ENCODE measurements around the gene CHD1L. TPM values are rescaled to one million over a fixed set of nuclear protein-coding genes. Genes with fewer than 3 reads are reported as not detected.
"Not testable (repeated sequence)": the region's sequence is repeated elsewhere in the genome, so short reads cannot be mapped to it uniquely, and the experiment has no call there.

CHD1L gene
- total and polyA plus RNA-seq, 2 donors = 32.5 to 40.2 TPM

DNA sequence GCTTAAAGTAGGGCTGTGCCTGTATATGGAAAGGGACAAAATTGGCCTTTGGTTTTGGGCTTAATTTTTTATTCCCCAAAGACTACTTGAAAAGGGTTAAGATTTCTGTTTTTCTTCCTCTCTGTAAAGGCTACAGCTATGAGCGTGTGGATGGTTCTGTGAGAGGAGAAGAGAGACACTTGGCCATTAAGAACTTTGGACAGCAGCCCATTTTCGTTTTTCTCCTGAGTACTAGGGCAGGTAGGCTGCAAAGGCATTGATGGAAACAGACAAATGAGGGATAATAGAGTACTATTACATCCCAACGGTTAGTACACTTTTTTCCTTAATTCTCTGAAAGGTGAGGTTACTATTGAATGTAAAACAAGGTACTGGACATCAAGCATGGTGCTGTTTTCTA lies 29.6 kb downstream of the CHD1L start:
- DNase-seq (ENCODE audit: low read depth in 6 of 9, low spot score in 9 of 9) = no peak
- H3K36me3 ChIP-seq (ENCODE audit: control insufficient read depth in 2 of 2, insufficient read depth in 2 of 2, low read length in 1 of 2) = peaks cover 27 to 59% of the 10 kb centered on the region in 2 donors
- WGBS = 90% methylated on average over 3 of the region's 3 CpGs

DNA sequence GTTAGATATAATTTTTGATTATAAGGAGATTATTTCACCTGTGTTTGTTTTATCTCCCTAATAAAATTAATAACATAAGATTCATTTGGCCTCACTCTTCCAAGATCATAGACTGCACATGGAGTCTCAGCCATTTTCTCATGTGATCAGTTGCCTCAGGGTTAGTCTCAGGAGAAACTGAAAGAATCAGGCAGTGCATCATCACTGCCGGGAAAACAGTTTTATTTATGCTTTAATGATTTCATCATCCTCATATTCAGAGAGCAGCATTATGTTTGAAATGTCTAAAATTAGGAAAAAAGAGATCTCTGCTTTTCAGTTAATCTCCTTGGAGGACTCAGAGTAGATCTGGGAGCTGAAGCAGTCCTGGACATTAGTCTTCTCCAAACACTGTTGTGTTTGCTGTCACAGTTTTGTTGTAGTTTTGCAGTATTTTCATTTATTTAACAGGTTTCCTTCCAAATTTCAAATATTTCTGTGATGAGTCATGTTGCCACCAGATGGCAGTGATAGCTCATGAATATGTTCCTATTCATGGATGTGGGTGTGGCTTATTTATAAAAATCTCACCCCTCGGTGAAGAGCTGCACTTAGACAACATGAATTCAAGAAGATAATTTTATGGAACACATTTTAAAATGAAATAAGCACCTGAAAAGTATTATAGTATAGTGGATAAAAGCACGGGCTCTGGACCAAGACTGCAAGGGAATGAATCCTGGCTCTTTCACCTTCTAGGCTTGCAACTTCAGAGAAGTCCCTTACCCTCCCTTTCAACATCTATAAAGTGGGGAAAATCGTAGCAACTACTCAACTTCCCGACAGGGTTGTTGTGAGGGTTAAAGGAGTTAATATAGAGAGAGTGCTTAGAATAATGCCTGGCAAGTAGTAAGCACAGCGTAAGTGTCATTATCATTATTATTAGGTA lies 31.2 kb downstream of the CHD1L start:
- Histone ChIP-seq H3K4me1 (ENCODE audit: control insufficient read depth in 2 of 2, insufficient read depth in 2 of 2, low read length in 2 of 2) (no peaks in the 10 kb centered on the region), H3K36me3 (ENCODE audit: control insufficient read depth in 2 of 2, insufficient read depth in 2 of 2, low read length in 1 of 2) (peaks cover 28 to 56% of the 10 kb centered on the region in 2 donors), H3K9me3 (ENCODE audit: control insufficient read depth in 2 of 2, insufficient read depth in 1 of 2, low read length in 1 of 2) (no peaks in the 10 kb centered on the region), H3K27ac (ENCODE audit: low read depth in 1 of 2, low read length in 1 of 2) (no peak overlapping the region), H3K27me3 (ENCODE audit: control insufficient read depth in 2 of 2, insufficient read depth in 1 of 2, low read length in 1 of 2) (no peaks in the 10 kb centered on the region), H3K4me3 (ENCODE audit: low read length in 2 of 2) (no peak overlapping the region)
- WGBS = 76% methylated on average over 6 of the region's 6 CpGs
- DNase-seq (ENCODE audit: low read depth in 6 of 9, low spot score in 9 of 9) = peak; percentile 13 to 68 (median 33)

More for the DNA sequence above, 29.6 kb downstream of the CHD1L start:
- Histone ChIP-seq H3K9me3 (ENCODE audit: control insufficient read depth in 2 of 2, insufficient read depth in 1 of 2, low read length in 1 of 2) (no peaks in the 10 kb centered on the region), H3K27ac (ENCODE audit: low read depth in 1 of 2, low read length in 1 of 2) (no peak overlapping the region), H3K4me3 (ENCODE audit: low read length in 2 of 2) (no peak overlapping the region), H3K27me3 (ENCODE audit: control insufficient read depth in 2 of 2, insufficient read depth in 1 of 2, low read length in 1 of 2) (no peaks in the 10 kb centered on the region), H3K4me1 (ENCODE audit: control insufficient read depth in 2 of 2, insufficient read depth in 2 of 2, low read length in 2 of 2) (no peaks in the 10 kb centered on the region)

DNA sequence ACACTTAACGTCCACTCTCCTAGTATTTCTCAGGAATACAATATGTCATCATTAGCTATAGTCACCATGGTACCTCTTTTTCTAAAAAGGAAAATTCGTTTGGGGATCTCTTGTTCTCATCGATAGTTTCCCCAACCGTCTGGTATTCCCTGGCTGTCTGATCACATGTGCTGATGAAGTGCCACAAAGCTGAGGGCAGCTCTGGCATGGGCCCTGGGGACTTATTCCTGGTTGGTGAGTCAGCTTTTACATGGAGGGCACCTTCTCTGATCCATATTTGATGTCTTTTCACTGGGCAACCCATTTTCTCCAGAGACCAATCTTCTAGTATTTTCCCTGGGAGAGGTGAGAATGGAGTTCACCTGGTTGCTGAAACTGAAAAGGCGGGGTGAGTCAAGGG lies 39.5 kb downstream of the CHD1L start:
- H3K27ac ChIP-seq (ENCODE audit: low read depth in 1 of 2, low read length in 1 of 2) = no peak overlapping the region
- peaks cover 39 to 61% of the 10 kb centered on the region in 2 donors for H3K36me3 ChIP-seq (ENCODE audit: control insufficient read depth in 2 of 2, insufficient read depth in 2 of 2, low read length in 1 of 2)
- no peak overlapping the region for H3K4me3 ChIP-seq (ENCODE audit: low read length in 2 of 2)
- H3K27me3 ChIP-seq (ENCODE audit: control insufficient read depth in 2 of 2, insufficient read depth in 1 of 2, low read length in 1 of 2) = no peaks in the 10 kb centered on the region
- WGBS = 97% methylated on average over 5 of the region's 5 CpGs
- DNase-seq (ENCODE audit: low read depth in 6 of 9, low spot score in 9 of 9) = no peak
- no peaks in the 10 kb centered on the region for H3K9me3 ChIP-seq (ENCODE audit: control insufficient read depth in 2 of 2, insufficient read depth in 1 of 2, low read length in 1 of 2)
- H3K4me1 ChIP-seq (ENCODE audit: control insufficient read depth in 2 of 2, insufficient read depth in 2 of 2, low read length in 2 of 2) = no peaks in the 10 kb centered on the region

DNA sequence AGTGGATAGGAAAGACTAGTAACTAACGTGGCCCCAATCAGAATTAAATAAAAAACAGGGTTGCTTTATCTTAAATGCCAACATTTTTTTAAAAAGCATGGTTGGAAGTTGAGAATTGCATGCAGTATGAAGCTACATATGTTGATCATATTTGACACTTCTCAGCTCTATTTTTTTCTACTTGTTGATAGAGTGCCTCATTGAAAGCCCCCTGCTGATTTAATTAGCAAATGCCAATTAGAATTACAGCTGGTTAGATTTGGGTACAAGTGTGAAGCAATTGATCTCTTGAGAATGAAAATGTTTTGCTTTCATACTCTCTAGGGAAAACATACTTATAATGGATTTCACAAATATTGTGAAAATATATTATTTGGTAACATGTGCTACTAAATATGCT lies 40.5 kb downstream of the CHD1L start:
- H3K4me1 ChIP-seq (ENCODE audit: control insufficient read depth in 2 of 2, insufficient read depth in 2 of 2, low read length in 2 of 2) = no peaks in the 10 kb centered on the region
- no peaks in the 10 kb centered on the region for H3K9me3 ChIP-seq (ENCODE audit: control insufficient read depth in 2 of 2, insufficient read depth in 1 of 2, low read length in 1 of 2)
- WGBS = 94% methylated on average over 1 of the region's 1 CpG
- H3K4me3 ChIP-seq (ENCODE audit: low read length in 2 of 2) = no peak overlapping the region
- DNase-seq (ENCODE audit: low read depth in 6 of 9, low spot score in 9 of 9) = no peak
- H3K27me3 ChIP-seq (ENCODE audit: control insufficient read depth in 2 of 2, insufficient read depth in 1 of 2, low read length in 1 of 2) = no peaks in the 10 kb centered on the region
- no peak overlapping the region for H3K27ac ChIP-seq (ENCODE audit: low read depth in 1 of 2, low read length in 1 of 2)
- H3K36me3 ChIP-seq (ENCODE audit: control insufficient read depth in 2 of 2, insufficient read depth in 2 of 2, low read length in 1 of 2) = peaks cover 41 to 63% of the 10 kb centered on the region in 2 donors

DNA sequence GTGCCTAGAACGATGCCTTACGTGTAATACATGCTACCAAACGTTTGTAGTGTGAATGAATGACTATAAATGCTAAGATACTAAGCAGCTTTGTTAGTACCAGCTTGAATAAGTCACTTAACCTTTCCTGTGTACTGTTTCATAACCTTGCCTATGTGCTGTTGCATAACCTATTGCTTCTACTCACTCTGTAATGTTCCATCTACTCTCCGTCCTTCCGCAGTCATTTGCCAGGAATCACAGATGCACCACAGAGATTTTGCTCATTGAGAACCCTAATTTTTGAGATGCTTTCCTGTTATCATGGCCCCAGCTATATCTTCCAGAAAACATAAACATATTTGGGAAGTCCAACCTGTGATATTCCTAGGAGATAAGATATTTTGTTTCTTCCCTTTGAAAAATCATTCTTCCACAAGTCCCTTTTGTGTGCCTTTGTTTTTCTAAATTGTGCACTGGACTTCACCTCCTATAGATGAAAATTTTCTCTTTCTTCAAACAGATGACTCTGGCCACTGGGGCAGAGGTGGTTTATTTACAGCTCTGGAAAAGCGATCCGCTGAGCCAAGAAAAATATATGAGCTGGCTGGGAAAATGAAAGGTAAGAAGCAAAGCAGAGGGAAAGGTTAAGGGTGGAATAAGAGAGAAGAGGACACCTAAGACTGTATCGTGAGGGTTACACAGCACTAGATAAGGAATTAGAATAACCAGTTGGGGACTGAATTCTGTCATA lies 44.8 kb downstream of the CHD1L start:
- Histone ChIP-seq H3K36me3 (ENCODE audit: control insufficient read depth in 2 of 2, insufficient read depth in 2 of 2, low read length in 1 of 2) (peaks cover 35 to 68% of the 10 kb centered on the region in 2 donors), H3K4me3 (ENCODE audit: low read length in 2 of 2) (no peak overlapping the region), H3K4me1 (ENCODE audit: control insufficient read depth in 2 of 2, insufficient read depth in 2 of 2, low read length in 2 of 2) (no peaks in the 10 kb centered on the region), H3K27me3 (ENCODE audit: control insufficient read depth in 2 of 2, insufficient read depth in 1 of 2, low read length in 1 of 2) (no peaks in the 10 kb centered on the region), H3K27ac (ENCODE audit: low read depth in 1 of 2, low read length in 1 of 2) (no peak overlapping the region), H3K9me3 (ENCODE audit: control insufficient read depth in 2 of 2, insufficient read depth in 1 of 2, low read length in 1 of 2) (no peaks in the 10 kb centered on the region)
- no peak for DNase-seq (ENCODE audit: low read depth in 6 of 9, low spot score in 9 of 9)
- 97% methylated on average over 8 of the region's 8 CpGs for WGBS

DNA sequence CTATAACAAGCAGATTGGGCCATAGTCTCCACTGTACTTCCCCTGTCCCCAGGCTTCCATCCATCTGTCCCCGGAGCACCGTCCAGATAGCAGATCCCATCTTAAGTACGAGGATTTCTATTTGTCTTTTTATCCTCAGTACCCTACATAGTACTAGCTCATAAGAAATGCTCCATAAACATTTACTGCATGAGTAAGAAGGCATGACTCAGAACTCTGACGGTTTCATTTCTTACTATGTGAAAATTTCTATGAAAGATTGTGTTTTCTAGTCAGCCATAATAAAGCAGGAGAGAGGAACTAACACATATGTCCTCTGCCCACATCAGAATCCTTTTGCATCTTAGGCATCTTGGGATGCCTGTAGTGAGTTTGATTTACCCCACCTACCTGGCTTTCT lies 49.5 kb downstream of the CHD1L start:
- H3K36me3 ChIP-seq (ENCODE audit: control insufficient read depth in 2 of 2, insufficient read depth in 2 of 2, low read length in 1 of 2) = peaks cover 54 to 86% of the 10 kb centered on the region in 2 donors
- H3K27me3 ChIP-seq (ENCODE audit: control insufficient read depth in 2 of 2, insufficient read depth in 1 of 2, low read length in 1 of 2) = no peaks in the 10 kb centered on the region
- no peak for DNase-seq (ENCODE audit: low read depth in 6 of 9, low spot score in 9 of 9)
- no peaks in the 10 kb centered on the region for H3K9me3 ChIP-seq (ENCODE audit: control insufficient read depth in 2 of 2, insufficient read depth in 1 of 2, low read length in 1 of 2)
- 98% methylated on average over 4 of the region's 4 CpGs for WGBS
- H3K27ac ChIP-seq (ENCODE audit: low read depth in 1 of 2, low read length in 1 of 2) = no peak overlapping the region
- no peaks in the 10 kb centered on the region for H3K4me1 ChIP-seq (ENCODE audit: control insufficient read depth in 2 of 2, insufficient read depth in 2 of 2, low read length in 2 of 2)
- H3K4me3 ChIP-seq (ENCODE audit: low read length in 2 of 2) = no peak overlapping the region

DNA sequence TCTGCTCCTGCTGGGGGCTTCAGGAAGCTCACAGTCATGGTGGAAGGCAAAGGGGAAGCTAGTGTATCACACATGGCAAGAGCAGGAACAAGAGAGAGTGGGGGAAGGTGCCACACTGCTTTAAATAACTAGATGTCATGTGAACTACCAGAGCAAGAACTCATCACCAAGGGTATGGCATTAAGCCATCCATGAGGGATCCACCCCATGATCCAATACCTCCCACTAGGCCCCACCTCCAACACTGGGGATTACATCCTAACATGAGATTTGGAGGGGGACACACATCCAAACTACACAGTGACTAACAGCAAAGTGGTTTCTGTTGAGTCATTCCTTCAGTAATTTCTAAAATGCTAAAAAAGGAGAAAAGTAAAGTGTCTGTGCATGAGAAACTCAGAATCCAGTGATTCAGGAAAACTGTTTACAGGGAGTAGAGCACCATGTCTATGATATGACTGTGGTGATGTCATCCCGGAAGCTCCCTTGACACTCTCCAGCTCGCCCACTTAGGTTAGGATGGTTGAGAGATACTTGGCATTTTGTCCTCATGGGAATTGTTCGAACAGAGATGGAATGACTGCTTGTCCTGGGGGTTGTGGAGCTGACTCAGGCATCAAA lies 50.3 kb downstream of the CHD1L start:
- Histone ChIP-seq H3K27ac (ENCODE audit: low read depth in 1 of 2, low read length in 1 of 2) (no peak overlapping the region), H3K4me3 (ENCODE audit: low read length in 2 of 2) (no peak overlapping the region), H3K27me3 (ENCODE audit: control insufficient read depth in 2 of 2, insufficient read depth in 1 of 2, low read length in 1 of 2) (no peaks in the 10 kb centered on the region), H3K36me3 (ENCODE audit: control insufficient read depth in 2 of 2, insufficient read depth in 2 of 2, low read length in 1 of 2) (peaks cover 49 to 79% of the 10 kb centered on the region in 2 donors), H3K4me1 (ENCODE audit: control insufficient read depth in 2 of 2, insufficient read depth in 2 of 2, low read length in 2 of 2) (no peaks in the 10 kb centered on the region), H3K9me3 (ENCODE audit: control insufficient read depth in 2 of 2, insufficient read depth in 1 of 2, low read length in 1 of 2) (no peaks in the 10 kb centered on the region)
- no peak for DNase-seq (ENCODE audit: low read depth in 6 of 9, low spot score in 9 of 9)
- 65% methylated on average over 3 of the region's 3 CpGs for WGBS

DNA sequence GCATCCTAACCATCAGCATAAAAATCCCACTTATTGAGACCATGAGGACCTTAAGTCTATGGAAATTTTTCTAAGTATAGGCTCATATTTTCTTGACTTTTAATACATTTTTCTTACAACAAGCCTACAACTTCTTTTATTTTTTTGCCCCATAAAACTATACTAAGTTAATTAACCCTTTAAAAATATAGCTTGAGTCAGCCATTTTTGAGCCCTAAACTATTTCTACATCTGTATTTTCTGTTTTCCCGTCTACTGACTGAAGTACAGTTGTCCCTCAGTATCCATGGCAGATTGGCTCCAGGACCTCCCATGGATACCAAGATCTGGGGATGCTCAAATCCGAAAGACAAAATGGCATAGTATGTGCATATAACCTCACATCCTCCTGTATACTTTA lies 55.0 kb downstream of the CHD1L start:
- Histone ChIP-seq H3K27me3 (ENCODE audit: control insufficient read depth in 2 of 2, insufficient read depth in 1 of 2, low read length in 1 of 2) (no peaks in the 10 kb centered on the region), H3K4me3 (ENCODE audit: low read length in 2 of 2) (no peak overlapping the region), H3K4me1 (ENCODE audit: control insufficient read depth in 2 of 2, insufficient read depth in 2 of 2, low read length in 2 of 2) (no peaks in the 10 kb centered on the region), H3K27ac (ENCODE audit: low read depth in 1 of 2, low read length in 1 of 2) (no peak overlapping the region), H3K9me3 (ENCODE audit: control insufficient read depth in 2 of 2, insufficient read depth in 1 of 2, low read length in 1 of 2) (no peaks in the 10 kb centered on the region), H3K36me3 (ENCODE audit: control insufficient read depth in 2 of 2, insufficient read depth in 2 of 2, low read length in 1 of 2) (peaks cover 32 to 38% of the 10 kb centered on the region in 2 donors)
- DNase-seq (ENCODE audit: low read depth in 6 of 9, low spot score in 9 of 9) = no peak
- WGBS = over 99% methylated on average over 2 of the region's 2 CpGs

DNA sequence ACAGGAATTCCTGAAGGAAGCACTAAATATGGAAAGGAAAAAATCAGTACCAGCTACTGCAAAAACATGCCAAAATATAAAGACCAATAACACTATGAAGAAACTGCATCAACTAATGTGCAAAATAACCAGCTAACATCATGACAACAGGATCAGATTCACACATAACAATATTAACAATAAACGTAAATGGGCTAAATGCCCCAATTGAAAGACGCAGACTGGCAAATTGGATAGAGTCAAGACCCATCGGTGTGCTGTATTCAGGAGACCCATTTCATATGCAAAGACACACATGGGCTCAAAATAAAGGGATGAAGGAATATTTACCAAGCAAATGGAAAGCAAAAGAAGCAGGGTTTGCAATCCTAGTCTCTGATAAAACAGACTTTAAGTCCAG lies 63.3 kb downstream of the CHD1L start:
- WGBS = 97% methylated on average over 3 of the region's 3 CpGs
- DNase-seq (ENCODE audit: low read depth in 6 of 9, low spot score in 9 of 9); H3K9me3 ChIP-seq (ENCODE audit: control insufficient read depth in 2 of 2, insufficient read depth in 1 of 2, low read length in 1 of 2): not testable (repeated sequence)

More for the DNA sequence above, 63.3 kb downstream of the CHD1L start:
- not testable (repeated sequence) for H3K36me3 ChIP-seq (ENCODE audit: control insufficient read depth in 2 of 2, insufficient read depth in 2 of 2, low read length in 1 of 2); H3K27ac ChIP-seq (ENCODE audit: low read depth in 1 of 2, low read length in 1 of 2); H3K27me3 ChIP-seq (ENCODE audit: control insufficient read depth in 2 of 2, insufficient read depth in 1 of 2, low read length in 1 of 2); H3K4me1 ChIP-seq (ENCODE audit: control insufficient read depth in 2 of 2, insufficient read depth in 2 of 2, low read length in 2 of 2); H3K4me3 ChIP-seq (ENCODE audit: low read length in 2 of 2)

Measured in thymus (tissue), 11 donors.